Endometrial microvascular endothelial cells (primary cell): Measurements from ENCODE around the gene AGBL2. TPM values are rescaled to one million over a fixed set of nuclear protein-coding genes. Genes with fewer than 3 reads are reported as not detected.
"Not testable (repeated sequence)": the region's sequence is repeated elsewhere in the genome, so short reads cannot be mapped to it uniquely, and the experiment has no call there.

Experiments used
- in situ Hi-C: cut with HindIII; loops from 2 replicates; pipeline ENCODE4 v1.10.0; 2017; ENCODE audit warnings: low sequenced_read_pairs, low pct_unique_long_range_greater_than_20kb; ENCODE audit errors: inconsistent ontology term
- total RNA-seq: library from RNA; depleted of rRNA; stranded (reverse); fragments of >200 nt; gene quantifications from one replicate; pipeline ENCODE4 v1.2.3, GENCODE V29; 2015; ENCODE audit errors: inconsistent ontology term

The AGBL2 gene
- total RNA-seq = not detected

- in situ Hi-C loops = no loop called here
Observed at GRCh38 chr11:47715082-47715669, at the start of gene AGBL2. TSS of gene AGBL2 (minus strand) at chr11:47715369. CDS start at chr11:47714650, 719 bp downstream.

GRCh38 chr11:47759291-47759690, 44.1 kb upstream of the AGBL2 start:
- in situ Hi-C loops = not testable (repeated sequence)

GRCh38 chr11:47756208-47756607, 41.0 kb upstream of the AGBL2 start:
- in situ Hi-C loops = no loop called here

GRCh38 chr11:47750725-47751124, 35.6 kb upstream of the AGBL2 start:
- in situ Hi-C loops = no loop called here

- in situ Hi-C loops = not testable (repeated sequence)
Observed at GRCh38 chr11:47742494-47742893, 27.3 kb upstream of the AGBL2 start.

GRCh38 chr11:47737817-47738216, 22.6 kb upstream of the AGBL2 start:
- in situ Hi-C loops = not testable (repeated sequence)

- in situ Hi-C loops = no loop called here
Observed at GRCh38 chr11:47732271-47732670, 17.1 kb upstream of the AGBL2 start.

GRCh38 chr11:47731475-47731874, 16.3 kb upstream of the AGBL2 start:
- in situ Hi-C loops = no loop called here

- in situ Hi-C loops = no loop called here
Observed at GRCh38 chr11:47726878-47727514, 11.8 kb upstream of the AGBL2 start.

- in situ Hi-C loops = no loop called here
Observed at GRCh38 chr11:47726118-47726442, 10.9 kb upstream of the AGBL2 start.

- in situ Hi-C loops = no loop called here
Observed at GRCh38 chr11:47725442-47726117, 10.4 kb upstream of the AGBL2 start.

- in situ Hi-C loops = no loop called here
Observed at GRCh38 chr11:47724041-47724729, 9.0 kb upstream of the AGBL2 start.

GRCh38 chr11:47723041-47723440, 7.9 kb upstream of the AGBL2 start:
- in situ Hi-C loops = no loop called here

GRCh38 chr11:47720651-47721050, 5.5 kb upstream of the AGBL2 start:
- in situ Hi-C loops = no loop called here

- in situ Hi-C loops = no loop called here
Observed at GRCh38 chr11:47716692-47717091, 1.5 kb upstream of the AGBL2 start.

GRCh38 chr11:47714554-47715081, 551 bp downstream of the AGBL2 start:
- in situ Hi-C loops = no loop called here

GRCh38 chr11:47711816-47712215, 3.4 kb downstream of the AGBL2 start:
- in situ Hi-C loops = no loop called here

- in situ Hi-C loops = no loop called here
Observed at GRCh38 chr11:47711225-47711624, 3.9 kb downstream of the AGBL2 start.

GRCh38 chr11:47707275-47707786, 7.8 kb downstream of the AGBL2 start:
- in situ Hi-C loops = not testable (repeated sequence)
